Activated CD4-positive, alpha-beta T cell treated with anti-CD3 and anti-CD28 coated beads, Interleukin-2, amount 50 U/mL, for 4 hours (primary cell): ENCODE measurements around the gene RBPJL.

Experiments
- DNase-seq, 2 experiments: peaks; one replicate each; pipeline ENCODE4 v3.0.0-alpha.2; 2020

Gene RBPJL

DNA sequence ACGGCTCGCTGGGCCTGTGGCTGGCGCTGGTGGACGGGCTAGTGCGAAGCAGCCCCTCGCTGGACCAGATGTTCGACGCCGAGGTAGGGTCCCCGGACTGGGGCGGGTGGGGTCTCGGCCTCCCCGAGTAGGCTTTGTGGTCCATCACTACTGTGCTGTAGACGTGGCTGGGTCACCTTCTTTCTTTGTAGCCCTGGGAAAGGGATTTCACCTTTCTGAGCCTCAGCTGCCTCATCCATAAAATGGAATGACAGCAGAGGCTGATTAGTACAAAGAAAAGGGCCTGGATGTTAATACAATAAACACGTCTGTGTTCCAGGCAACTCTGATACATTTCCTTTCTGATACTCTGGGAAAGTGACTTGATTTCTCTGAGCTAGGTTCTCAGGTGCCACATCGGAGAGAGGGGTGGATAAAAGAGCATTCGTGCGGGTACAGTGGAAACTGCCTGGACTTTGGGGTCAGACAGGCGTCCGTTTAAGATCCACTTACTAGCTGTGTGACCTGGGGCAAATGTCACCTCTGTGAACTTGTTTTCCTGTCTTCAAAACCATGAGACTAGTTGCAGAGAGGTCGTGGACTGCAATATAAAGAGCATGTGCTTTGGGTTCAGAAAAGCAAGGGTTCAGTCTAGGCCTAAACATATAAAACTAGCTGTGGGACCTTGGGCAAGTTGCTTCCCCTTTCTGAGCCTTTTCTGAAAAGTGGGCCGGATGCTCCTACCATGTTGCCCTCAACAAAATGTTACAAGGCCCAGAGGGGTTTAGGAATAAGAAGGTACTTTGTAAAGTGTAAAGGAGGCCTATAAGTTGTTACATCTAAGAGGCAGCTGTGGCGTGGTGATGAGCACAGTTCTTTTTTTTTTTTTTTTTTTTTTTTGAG lies 57.2 kb downstream of the RBPJL start:
- DNase-seq = no peak

DNA sequence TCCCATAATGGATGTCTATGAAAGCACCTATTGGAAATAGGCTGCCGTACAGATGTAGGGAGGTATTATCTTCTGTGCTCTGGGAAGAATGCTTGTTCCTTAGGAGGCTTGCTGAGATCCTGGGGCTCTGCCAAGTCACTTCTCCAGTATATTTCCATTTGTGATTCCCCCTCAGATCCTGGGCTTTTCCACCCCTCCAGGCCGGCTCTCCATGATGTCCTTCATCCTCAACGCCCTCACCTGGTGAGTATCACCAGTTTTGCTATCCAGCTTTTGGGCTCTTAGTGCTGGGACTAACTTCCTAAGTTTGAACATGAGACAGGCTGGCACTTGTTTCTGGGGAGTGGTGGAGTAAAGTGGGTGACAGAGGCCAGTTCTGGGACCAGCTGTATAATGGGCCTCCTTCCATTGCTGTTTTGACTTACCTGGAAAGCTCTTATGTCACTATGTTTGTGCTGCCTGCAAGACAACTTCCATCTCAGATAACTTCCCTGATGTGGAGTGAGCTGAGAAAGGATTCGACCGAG lies 58.9 kb downstream of the RBPJL start:
- no peak for DNase-seq

- no peak for DNase-seq
Observed at GRCh38 chr20:45366192-45366591, 59.6 kb downstream of the RBPJL start.

DNA sequence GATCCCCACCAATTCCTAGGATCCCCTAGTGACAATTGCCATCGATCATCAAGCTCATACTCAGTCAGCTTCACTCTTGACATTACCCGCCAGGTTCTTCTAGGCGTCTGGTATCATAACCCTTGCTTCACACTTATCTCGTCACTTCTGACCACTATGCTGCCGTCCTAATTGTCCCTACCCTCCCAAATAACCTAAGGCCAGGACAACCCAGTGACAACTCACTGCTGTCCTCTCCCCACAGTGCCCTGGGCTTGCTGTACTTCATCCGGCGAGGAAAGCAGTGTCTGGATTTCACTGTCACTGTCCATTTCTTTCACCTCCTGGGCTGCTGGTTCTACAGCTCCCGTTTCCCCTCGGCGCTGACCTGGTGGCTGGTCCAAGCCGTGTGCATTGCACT lies 60.0 kb downstream of the RBPJL start:
- DNase-seq = no peak

DNA sequence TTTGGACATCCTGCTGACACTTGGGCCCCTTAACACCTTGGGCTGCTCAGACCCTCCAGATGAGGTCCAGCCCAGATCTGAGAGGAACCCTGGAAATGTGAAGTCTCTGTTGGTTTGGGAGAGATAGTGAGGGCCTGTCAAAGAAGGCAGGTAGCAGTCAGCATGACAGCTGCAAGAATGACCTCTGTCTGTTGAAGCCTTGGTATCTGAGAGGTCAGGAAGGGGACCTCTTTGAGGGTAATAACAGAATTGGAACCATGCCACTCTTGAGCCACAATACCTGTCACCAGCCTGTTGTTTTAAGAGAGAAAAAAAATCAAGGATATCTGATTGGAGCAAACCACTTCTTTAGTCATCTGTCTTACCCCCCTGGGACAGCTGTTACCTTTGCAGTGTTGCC lies 60.5 kb downstream of the RBPJL start:
- no peak for DNase-seq
